Subcutaneous adipose tissue (tissue), 4 donors: ENCODE results near the gene PDE4D. TPM values are rescaled to one million over a fixed set of nuclear protein-coding genes. Genes with fewer than 3 reads are reported as not detected.

Source experiments
- CTCF ChIP-seq: fragments of 450-650 bp; IDR thresholded peaks from one replicate; pipeline ENCODE4 v1.5.1; 2016; ENCODE audit warnings: low read depth, mild to moderate bottlenecking, control low read depth, antibody characterized with exemption, moderate library complexity
- total RNA-seq, 4 donors: library from RNA; depleted of rRNA; stranded (reverse); fragments of >200 nt; gene quantifications; one replicate each; pipeline ENCODE4 v1.1.0, GENCODE V29; 2016

PDE4D gene
- total RNA-seq, 4 donors from 2014 or later = 15.0 to 24.0 (median 18.5) TPM

DNA sequence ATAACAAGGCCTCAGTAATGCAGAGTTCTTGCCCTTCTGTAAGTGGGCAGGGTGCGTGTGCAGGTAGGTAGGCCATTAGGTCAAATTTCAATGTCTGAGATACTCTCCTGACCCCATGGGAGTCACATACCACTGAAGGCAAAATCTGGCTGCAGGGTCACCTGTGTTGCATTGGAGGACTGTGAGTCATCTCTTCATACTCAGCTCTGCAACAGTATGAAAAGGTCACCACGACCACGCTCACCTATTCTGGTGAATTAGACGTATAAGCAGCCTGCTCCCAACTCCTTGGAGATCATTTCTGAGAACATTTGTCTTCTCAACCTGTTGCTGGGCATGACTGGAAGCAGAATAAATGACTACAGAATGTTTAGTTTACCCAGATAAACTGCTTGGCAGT is 599.8 kb downstream of the PDE4D start:
- no peak for TF ChIP-seq CTCF

- no peak for TF ChIP-seq CTCF
Observed at GRCh38 chr5:59291941-59292340, 601.6 kb downstream of the PDE4D start.

- no peak for TF ChIP-seq CTCF
Observed at GRCh38 chr5:59287884-59288283, 605.6 kb downstream of the PDE4D start.

DNA sequence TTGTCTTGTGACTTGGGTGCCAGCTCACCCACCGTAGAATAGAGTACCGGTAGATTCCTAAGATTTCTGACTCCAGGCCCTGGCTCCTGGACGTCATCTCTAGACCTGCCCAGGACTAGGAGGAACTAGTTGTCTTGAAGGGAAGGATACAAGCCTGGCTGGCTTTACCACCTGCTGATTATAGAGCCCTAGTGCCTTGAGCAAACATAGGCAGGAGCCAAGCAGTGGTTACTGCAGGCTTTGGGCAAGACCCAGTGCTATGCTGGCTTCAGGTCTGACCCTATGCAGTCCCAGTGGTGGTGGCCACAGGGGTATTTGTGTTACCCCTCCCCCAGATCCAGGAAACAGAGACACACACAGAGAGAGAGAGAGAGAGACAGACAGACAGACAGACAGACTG is 606.2 kb downstream of the PDE4D start:
- no peak for TF ChIP-seq CTCF

GRCh38 chr5:59286510-59286909 is 607.0 kb downstream of the PDE4D start:
- no peak for TF ChIP-seq CTCF

GRCh38 chr5:59285300-59286016 is 608.1 kb downstream of the PDE4D start:
- no peak for TF ChIP-seq CTCF

- TF ChIP-seq CTCF = no peak
Observed at GRCh38 chr5:59282726-59283125, 610.8 kb downstream of the PDE4D start.
